ENCODE measurements around the gene FKBP10.
A peak's percentile ranks its signal among the peaks of the same experiment; 100 is the strongest.

Gene FKBP10, protein sequence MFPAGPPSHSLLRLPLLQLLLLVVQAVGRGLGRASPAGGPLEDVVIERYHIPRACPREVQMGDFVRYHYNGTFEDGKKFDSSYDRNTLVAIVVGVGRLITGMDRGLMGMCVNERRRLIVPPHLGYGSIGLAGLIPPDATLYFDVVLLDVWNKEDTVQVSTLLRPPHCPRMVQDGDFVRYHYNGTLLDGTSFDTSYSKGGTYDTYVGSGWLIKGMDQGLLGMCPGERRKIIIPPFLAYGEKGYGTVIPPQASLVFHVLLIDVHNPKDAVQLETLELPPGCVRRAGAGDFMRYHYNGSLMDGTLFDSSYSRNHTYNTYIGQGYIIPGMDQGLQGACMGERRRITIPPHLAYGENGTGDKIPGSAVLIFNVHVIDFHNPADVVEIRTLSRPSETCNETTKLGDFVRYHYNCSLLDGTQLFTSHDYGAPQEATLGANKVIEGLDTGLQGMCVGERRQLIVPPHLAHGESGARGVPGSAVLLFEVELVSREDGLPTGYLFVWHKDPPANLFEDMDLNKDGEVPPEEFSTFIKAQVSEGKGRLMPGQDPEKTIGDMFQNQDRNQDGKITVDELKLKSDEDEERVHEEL

DNA sequence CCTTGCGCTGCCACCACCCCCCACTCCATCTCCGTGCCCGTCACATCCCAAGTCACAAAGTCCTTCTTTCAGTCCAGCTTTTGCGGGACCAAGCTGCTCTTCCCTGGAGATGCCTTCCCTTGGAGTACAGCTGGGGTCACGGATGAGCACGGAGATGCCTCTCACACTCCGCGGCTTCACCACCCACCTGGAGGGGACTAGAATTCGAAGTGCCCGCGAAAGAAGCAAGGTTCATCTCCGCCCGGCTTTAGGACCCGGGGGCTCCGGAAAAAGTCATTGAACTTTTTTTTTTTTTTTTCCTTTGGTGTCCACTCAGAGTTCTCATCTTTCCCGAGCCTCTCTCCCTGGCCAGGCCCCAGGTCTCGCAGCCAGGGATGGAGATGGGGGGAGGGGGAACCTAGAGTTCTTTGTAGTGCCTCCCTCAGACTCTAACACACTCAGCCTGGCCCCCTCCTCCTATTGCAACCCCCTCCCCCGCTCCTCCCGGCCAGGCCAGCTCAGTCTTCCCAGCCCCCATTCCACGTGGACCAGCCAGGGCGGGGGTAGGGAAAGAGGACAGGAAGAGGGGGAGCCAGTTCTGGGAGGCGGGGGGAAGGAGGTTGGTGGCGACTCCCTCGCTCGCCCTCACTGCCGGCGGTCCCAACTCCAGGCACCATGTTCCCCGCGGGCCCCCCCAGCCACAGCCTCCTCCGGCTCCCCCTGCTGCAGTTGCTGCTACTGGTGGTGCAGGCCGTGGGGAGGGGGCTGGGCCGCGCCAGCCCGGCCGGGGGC, at the start of gene FKBP10:
TSS of gene FKBP10 (plus strand) at position 624 of the 771 bp plus-strand sequence. CDS start at position 655, 31 bp downstream.
- DNase-seq (ENCODE audit: extremely low read depth, low read depth) = peak; percentile 71
- TF ChIP-seq, protein P1, sequence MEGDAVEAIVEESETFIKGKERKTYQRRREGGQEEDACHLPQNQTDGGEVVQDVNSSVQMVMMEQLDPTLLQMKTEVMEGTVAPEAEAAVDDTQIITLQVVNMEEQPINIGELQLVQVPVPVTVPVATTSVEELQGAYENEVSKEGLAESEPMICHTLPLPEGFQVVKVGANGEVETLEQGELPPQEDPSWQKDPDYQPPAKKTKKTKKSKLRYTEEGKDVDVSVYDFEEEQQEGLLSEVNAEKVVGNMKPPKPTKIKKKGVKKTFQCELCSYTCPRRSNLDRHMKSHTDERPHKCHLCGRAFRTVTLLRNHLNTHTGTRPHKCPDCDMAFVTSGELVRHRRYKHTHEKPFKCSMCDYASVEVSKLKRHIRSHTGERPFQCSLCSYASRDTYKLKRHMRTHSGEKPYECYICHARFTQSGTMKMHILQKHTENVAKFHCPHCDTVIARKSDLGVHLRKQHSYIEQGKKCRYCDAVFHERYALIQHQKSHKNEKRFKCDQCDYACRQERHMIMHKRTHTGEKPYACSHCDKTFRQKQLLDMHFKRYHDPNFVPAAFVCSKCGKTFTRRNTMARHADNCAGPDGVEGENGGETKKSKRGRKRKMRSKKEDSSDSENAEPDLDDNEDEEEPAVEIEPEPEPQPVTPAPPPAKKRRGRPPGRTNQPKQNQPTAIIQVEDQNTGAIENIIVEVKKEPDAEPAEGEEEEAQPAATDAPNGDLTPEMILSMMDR (IDR thresholded peaks at IDR 0.05; ENCODE audit: low read depth, low read length) = no peak

DNA sequence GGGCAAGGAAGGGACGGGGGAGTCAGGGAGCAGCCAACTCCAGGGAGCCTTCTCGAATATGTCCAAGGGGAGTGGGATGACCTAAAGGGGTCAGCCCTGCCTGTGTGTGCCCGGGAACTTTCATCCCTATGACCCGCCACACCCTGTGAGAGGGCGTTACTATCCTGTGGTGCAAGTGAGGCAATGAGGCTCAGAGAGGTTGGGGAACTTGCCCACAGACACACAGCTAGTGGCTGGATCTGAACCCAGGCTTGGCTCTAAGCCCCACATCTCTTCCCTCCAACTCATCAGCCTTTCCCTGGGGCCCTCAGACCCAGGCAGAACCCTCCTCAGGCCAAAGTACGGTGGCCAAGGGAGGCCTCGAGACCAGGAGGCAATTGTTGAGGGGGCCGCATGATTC, 49.5 kb upstream of the FKBP10 start:
- DNase-seq (ENCODE audit: extremely low read depth, low read depth) = no peak
- TF ChIP-seq, protein P1 (IDR thresholded peaks at IDR 0.05; ENCODE audit: low read depth, low read length) = no peak

DNA sequence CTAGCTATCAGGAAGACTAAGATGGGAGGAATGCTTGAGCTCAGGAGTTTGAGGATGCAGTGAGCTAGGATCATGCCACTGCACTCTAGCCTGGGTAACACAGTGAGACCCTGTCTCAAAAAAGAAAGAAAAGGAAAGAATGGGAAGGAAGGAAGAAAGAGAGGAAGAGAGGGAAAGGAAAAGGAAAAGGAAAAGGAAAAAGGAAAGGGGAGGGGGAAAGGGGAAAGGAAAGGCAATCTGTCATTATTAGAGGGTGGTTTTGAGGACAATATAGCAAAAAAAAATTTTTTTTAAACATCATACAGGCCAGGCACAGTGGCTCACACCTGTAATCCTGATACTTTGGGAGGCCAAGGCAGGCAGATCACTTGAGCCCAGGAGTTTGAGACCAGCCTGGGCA, 46.7 kb upstream of the FKBP10 start:
- TF ChIP-seq, protein P1 (IDR thresholded peaks at IDR 0.05; ENCODE audit: low read depth, low read length) = no peak
- no peak for DNase-seq (ENCODE audit: extremely low read depth, low read depth)

DNA sequence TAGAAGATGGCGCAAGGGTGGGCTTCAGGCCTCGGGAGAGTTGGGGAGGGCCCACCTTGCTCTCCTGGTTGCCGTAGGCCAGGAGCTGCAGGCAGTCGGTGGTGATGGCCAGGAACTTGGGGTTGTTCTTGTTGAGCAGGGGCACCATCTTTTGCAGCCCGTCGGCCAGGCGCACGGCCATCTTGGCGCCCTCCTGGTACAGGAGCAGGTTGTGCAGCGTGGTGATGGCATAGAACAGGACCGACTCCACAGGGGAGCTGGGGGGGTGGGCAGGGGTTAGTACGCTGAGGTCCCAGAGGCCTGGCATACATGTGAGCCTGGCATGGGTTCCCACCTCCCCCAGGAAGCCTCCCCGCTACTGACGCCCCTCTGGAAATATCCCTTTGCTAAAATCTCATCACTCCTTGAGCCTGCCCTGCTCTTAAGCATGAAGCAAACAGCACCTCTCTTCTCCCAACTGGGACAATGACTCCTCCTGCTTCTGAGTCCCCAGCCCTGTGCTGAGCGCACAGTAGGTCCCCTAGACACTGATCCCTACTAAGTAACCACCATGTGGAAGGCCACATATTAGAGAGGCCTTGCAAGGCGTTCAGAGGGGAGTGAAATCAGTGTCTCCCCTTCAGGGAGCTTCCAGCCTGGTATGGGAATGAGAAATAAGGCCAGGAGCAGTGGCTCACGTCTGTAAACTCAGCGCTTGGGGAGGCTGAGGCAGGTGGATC, 45.3 kb upstream of the FKBP10 start:
- TF ChIP-seq, protein P1 (IDR thresholded peaks at IDR 0.05; ENCODE audit: low read depth, low read length) = no peak
- no peak for DNase-seq (ENCODE audit: extremely low read depth, low read depth)

DNA sequence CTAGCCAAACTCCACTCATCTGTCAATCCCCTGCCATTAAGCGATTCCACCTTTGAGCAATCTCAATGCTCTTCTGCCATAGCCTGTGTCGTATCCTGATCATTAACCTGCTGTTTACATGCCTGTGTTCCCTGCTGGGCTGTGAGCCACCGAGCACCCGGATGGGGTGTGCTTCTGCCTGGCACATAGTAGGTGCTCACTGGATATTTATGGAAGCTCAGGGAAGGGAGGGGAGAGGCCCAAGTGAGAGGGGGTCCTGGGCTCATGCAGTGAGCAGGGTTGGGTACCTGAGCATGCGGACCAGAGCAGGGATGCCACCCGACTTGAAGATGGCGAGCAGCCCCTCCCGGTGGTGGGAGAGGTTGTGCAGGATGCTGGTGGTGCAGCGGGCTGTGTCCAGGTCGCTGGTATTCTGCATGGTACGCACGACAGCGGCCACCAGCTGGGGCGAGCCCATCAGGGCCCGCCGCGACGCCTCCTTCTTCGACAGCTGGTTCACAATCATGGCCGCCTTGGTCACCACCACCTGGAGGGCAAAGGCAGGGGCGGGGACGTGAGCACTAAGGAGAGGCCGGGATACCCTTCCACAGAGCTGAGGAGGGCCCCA, 44.0 kb upstream of the FKBP10 start:
- TF ChIP-seq, protein P1 (IDR thresholded peaks at IDR 0.05; ENCODE audit: low read depth, low read length) = no peak

DNA sequence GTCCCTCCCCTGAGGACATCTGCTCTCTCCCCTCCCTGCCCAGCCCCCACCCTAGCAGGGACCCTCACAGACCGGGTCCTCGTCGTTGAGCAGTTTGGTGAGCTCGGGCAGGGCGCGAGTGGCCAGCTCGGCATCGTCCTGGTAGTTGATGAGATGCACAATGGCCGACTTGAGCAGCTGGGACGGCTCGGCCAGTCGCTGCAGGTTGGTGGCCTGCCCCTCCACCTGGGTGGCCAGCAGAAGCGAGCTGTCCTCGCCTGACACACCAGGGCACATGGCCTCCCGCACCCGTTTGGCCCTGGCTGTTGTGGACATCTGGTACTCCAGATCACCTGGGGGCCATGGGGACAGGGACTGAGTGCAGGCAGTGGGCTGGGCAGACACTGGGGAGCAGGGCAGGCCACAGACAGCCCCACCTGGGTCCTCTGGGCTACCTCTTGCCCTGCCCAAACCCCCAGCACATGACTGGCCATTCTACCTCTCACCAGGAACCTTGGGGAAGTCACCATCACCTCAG, 43.4 kb upstream of the FKBP10 start:
- TF ChIP-seq, protein P1 (IDR thresholded peaks at IDR 0.05; ENCODE audit: low read depth, low read length) = no peak
- DNase-seq (ENCODE audit: extremely low read depth, low read depth) = no peak

More for the DNA sequence above, 44.0 kb upstream of the FKBP10 start:
- DNase-seq (ENCODE audit: extremely low read depth, low read depth) = no peak

Measured in AG09319 (cell line).